Measurements from ENCODE around the gene NUP160. TPM values are rescaled to one million over a fixed set of nuclear protein-coding genes. Genes with fewer than 3 reads are reported as not detected.
"Not testable (repeated sequence)": the region's sequence is repeated elsewhere in the genome, so short reads cannot be mapped to it uniquely, and the experiment has no call there.

Gene NUP160
- polyA plus RNA-seq, 3 donors from 2014 or later = 16.9 to 31.5 (median 25.0) TPM

GRCh38 chr11:47857485-47857884, 9.3 kb upstream of the NUP160 start:
- no peak for DNase-seq
- H3K27me3 Mint-ChIP-seq (ENCODE audit: low read depth in 3 of 3) = peaks cover 1 to 10% (median 4%) of the 10 kb centered on the region in 3 donors
- H3K4me3 Mint-ChIP-seq = no peak overlapping the region
- H3K36me3 Mint-ChIP-seq = no peaks in the 10 kb centered on the region
- peaks cover 0 to under 1% of the 10 kb centered on the region in 2 donors for H3K4me1 Mint-ChIP-seq
- no peaks in the 10 kb centered on the region for H3K9me3 Mint-ChIP-seq
- H3K27ac Mint-ChIP-seq = no peak overlapping the region

GRCh38 chr11:47856186-47856585, 8.0 kb upstream of the NUP160 start:
- Mint-ChIP-seq H3K27ac (no peak overlapping the region), H3K36me3 (no peaks in the 10 kb centered on the region), H3K27me3 (ENCODE audit: low read depth in 3 of 3) (peaks cover 1 to 10% (median 4%) of the 10 kb centered on the region in 3 donors), H3K4me1 (no peaks in the 10 kb centered on the region), H3K9me3 (no peaks in the 10 kb centered on the region), H3K4me3 (no peak overlapping the region)
- DNase-seq = no peak

- H3K9me3 Mint-ChIP-seq = no peaks in the 10 kb centered on the region
- no peak overlapping the region for H3K27ac Mint-ChIP-seq
- H3K4me3 Mint-ChIP-seq = no peak overlapping the region
Observed at GRCh38 chr11:47854667-47855066, 6.5 kb upstream of the NUP160 start.

GRCh38 chr11:47852053-47852452, 3.9 kb upstream of the NUP160 start:
- Mint-ChIP-seq H3K27ac (no peak overlapping the region), H3K9me3 (no peaks in the 10 kb centered on the region), H3K4me3 (no peak overlapping the region), H3K4me1 (peaks cover 21 to 22% of the 10 kb centered on the region in 2 donors), H3K27me3 (ENCODE audit: low read depth in 3 of 3) (peaks cover 2 to 10% (median 3%) of the 10 kb centered on the region in 3 donors), H3K36me3 (no peaks in the 10 kb centered on the region)
- DNase-seq = no peak

More at GRCh38 chr11:47854667-47855066, 6.5 kb upstream of the NUP160 start:
- DNase-seq = no peak
- Mint-ChIP-seq H3K27me3 (ENCODE audit: low read depth in 3 of 3) (peaks cover 0 to 10% (median 2%) of the 10 kb centered on the region in 3 donors), H3K4me1 (peaks cover 0 to 3% of the 10 kb centered on the region in 2 donors), H3K36me3 (no peaks in the 10 kb centered on the region)

GRCh38 chr11:47850337-47850736, 2.2 kb upstream of the NUP160 start:
- Mint-ChIP-seq H3K27me3 (ENCODE audit: low read depth in 3 of 3) (peaks cover 0 to 9% (median 2%) of the 10 kb centered on the region in 3 donors), H3K9me3 (no peaks in the 10 kb centered on the region)

GRCh38 chr11:47848700-47849155, 578 bp upstream of the NUP160 start:
- Mint-ChIP-seq H3K27me3 (ENCODE audit: low read depth in 3 of 3) (peaks cover 0 to 9% (median 2%) of the 10 kb centered on the region in 3 donors), H3K9me3 (no peaks in the 10 kb centered on the region), H3K4me1 (peaks cover 28 to 35% of the 10 kb centered on the region in 2 donors), H3K36me3 (peaks cover 0 to 8% (median 4%) of the 10 kb centered on the region in 3 donors), H3K27ac (peak overlapping the region; percentile 97 to 100 (median 99)), H3K4me3 (peak overlapping the region; percentile 98 to 100 (median 99))
- DNase-seq = no peak

More at GRCh38 chr11:47850337-47850736, 2.2 kb upstream of the NUP160 start:
- H3K27ac Mint-ChIP-seq = peak overlapping the region in 5 of 6 donors; percentile 43 to 83 (median 72)
- H3K36me3 Mint-ChIP-seq = peaks cover 0 to 8% (median 4%) of the 10 kb centered on the region in 3 donors
- H3K4me3 Mint-ChIP-seq = peak overlapping the region; percentile 31 to 66 (median 52)
- H3K4me1 Mint-ChIP-seq = peaks cover 28 to 33% of the 10 kb centered on the region in 2 donors
- DNase-seq = no peak

GRCh38 chr11:47847537-47847891, 636 bp downstream of the NUP160 start:
- H3K4me1 Mint-ChIP-seq = peaks cover 28 to 35% of the 10 kb centered on the region in 2 donors
- no peaks in the 10 kb centered on the region for H3K9me3 Mint-ChIP-seq
- H3K36me3 Mint-ChIP-seq = peaks cover 0 to 8% (median 4%) of the 10 kb centered on the region in 3 donors
- H3K27me3 Mint-ChIP-seq (ENCODE audit: low read depth in 3 of 3) = peaks cover 0 to 9% (median 2%) of the 10 kb centered on the region in 3 donors
- DNase-seq = no peak
- peak overlapping the region; percentile 97 to 100 (median 99) for H3K27ac Mint-ChIP-seq
- peak overlapping the region; percentile 98 to 100 (median 99) for H3K4me3 Mint-ChIP-seq

- Mint-ChIP-seq H3K4me1 (peaks cover 28 to 35% of the 10 kb centered on the region in 2 donors), H3K36me3 (peaks cover 0 to 8% (median 4%) of the 10 kb centered on the region in 3 donors), H3K9me3 (no peaks in the 10 kb centered on the region), H3K4me3 (peak overlapping the region; percentile 51 to 99 (median 98)), H3K27ac (peak overlapping the region; percentile 97 to 100 (median 99)), H3K27me3 (ENCODE audit: low read depth in 3 of 3) (peaks cover 0 to 9% (median 2%) of the 10 kb centered on the region in 3 donors)
- DNase-seq = no peak
Observed at GRCh38 chr11:47846998-47847397, 1.2 kb downstream of the NUP160 start.

GRCh38 chr11:47843361-47844055, 4.6 kb downstream of the NUP160 start:
- Mint-ChIP-seq H3K27ac (no peak overlapping the region), H3K9me3 (no peaks in the 10 kb centered on the region), H3K27me3 (ENCODE audit: low read depth in 3 of 3) (peaks cover 0 to 6% (median 0%) of the 10 kb centered on the region in 3 donors), H3K4me3 (no peak overlapping the region), H3K36me3 (peaks cover 0 to 13% (median 8%) of the 10 kb centered on the region in 3 donors), H3K4me1 (peaks cover 18 to 26% of the 10 kb centered on the region in 2 donors)
- DNase-seq = no peak

- no peak overlapping the region for H3K4me3 Mint-ChIP-seq
Observed at GRCh38 chr11:47842749-47843148, 5.4 kb downstream of the NUP160 start.

GRCh38 chr11:47837929-47838328, 10.2 kb downstream of the NUP160 start:
- Mint-ChIP-seq H3K36me3 (peaks cover 21 to 40% (median 25%) of the 10 kb centered on the region in 3 donors), H3K27ac (peak overlapping the region in 2 of 6 donors; percentile 1 to 49), H3K27me3 (ENCODE audit: low read depth in 3 of 3) (no peaks in the 10 kb centered on the region), H3K4me1 (no peaks in the 10 kb centered on the region), H3K9me3 (no peaks in the 10 kb centered on the region), H3K4me3 (no peak overlapping the region)
- DNase-seq = no peak

More at GRCh38 chr11:47842749-47843148, 5.4 kb downstream of the NUP160 start:
- Mint-ChIP-seq H3K27ac (no peak overlapping the region), H3K9me3 (no peaks in the 10 kb centered on the region), H3K36me3 (peaks cover 5 to 18% (median 13%) of the 10 kb centered on the region in 3 donors), H3K27me3 (ENCODE audit: low read depth in 3 of 3) (peaks cover 0 to 1% (median 0%) of the 10 kb centered on the region in 3 donors), H3K4me1 (peaks cover 13 to 21% of the 10 kb centered on the region in 2 donors)
- DNase-seq = no peak

- Mint-ChIP-seq H3K9me3 (no peaks in the 10 kb centered on the region), H3K36me3 (peaks cover 25 to 46% (median 31%) of the 10 kb centered on the region in 3 donors), H3K27me3 (ENCODE audit: low read depth in 3 of 3) (no peaks in the 10 kb centered on the region), H3K4me3 (no peak overlapping the region), H3K4me1 (no peaks in the 10 kb centered on the region), H3K27ac (no peak overlapping the region)
- DNase-seq = no peak
Observed at GRCh38 chr11:47837292-47837691, 10.9 kb downstream of the NUP160 start.

- not testable (repeated sequence) for H3K4me3 Mint-ChIP-seq; H3K27me3 Mint-ChIP-seq (ENCODE audit: low read depth in 3 of 3); DNase-seq; H3K9me3 Mint-ChIP-seq
- peaks cover 3 to 38% of the 10 kb centered on the region in 2 donors for H3K4me1 Mint-ChIP-seq
- peak overlapping the region in 2 of 6 donors; percentile 15 to 44 for H3K27ac Mint-ChIP-seq
- peaks cover 18 to 23% (median 22%) of the 10 kb centered on the region in 3 donors for H3K36me3 Mint-ChIP-seq
Observed at GRCh38 chr11:47830013-47830412, 18.1 kb downstream of the NUP160 start.

- H3K27me3 Mint-ChIP-seq (ENCODE audit: low read depth in 3 of 3) = no peaks in the 10 kb centered on the region
- H3K36me3 Mint-ChIP-seq = peaks cover 14 to 19% (median 14%) of the 10 kb centered on the region in 3 donors
- DNase-seq = no peak
- H3K4me3 Mint-ChIP-seq = no peak overlapping the region
- H3K4me1 Mint-ChIP-seq = peaks cover 3 to 38% of the 10 kb centered on the region in 2 donors
- H3K27ac Mint-ChIP-seq = peak overlapping the region in 2 of 6 donors; percentile 27 to 54
- H3K9me3 Mint-ChIP-seq = no peaks in the 10 kb centered on the region
Observed at GRCh38 chr11:47828284-47828683, 19.9 kb downstream of the NUP160 start.

Measured in immature natural killer cell (primary cell).